Measurements from ENCODE around the gene SNX4. TPM values are rescaled to one million over a fixed set of nuclear protein-coding genes. Genes with fewer than 3 reads are reported as not detected.
"Not testable (repeated sequence)": the region's sequence is repeated elsewhere in the genome, so short reads cannot be mapped to it uniquely, and the experiment has no call there.

The SNX4 gene
- total RNA-seq: 10 to 100 TPM; 26.2 to 32.2 TPM

DNA sequence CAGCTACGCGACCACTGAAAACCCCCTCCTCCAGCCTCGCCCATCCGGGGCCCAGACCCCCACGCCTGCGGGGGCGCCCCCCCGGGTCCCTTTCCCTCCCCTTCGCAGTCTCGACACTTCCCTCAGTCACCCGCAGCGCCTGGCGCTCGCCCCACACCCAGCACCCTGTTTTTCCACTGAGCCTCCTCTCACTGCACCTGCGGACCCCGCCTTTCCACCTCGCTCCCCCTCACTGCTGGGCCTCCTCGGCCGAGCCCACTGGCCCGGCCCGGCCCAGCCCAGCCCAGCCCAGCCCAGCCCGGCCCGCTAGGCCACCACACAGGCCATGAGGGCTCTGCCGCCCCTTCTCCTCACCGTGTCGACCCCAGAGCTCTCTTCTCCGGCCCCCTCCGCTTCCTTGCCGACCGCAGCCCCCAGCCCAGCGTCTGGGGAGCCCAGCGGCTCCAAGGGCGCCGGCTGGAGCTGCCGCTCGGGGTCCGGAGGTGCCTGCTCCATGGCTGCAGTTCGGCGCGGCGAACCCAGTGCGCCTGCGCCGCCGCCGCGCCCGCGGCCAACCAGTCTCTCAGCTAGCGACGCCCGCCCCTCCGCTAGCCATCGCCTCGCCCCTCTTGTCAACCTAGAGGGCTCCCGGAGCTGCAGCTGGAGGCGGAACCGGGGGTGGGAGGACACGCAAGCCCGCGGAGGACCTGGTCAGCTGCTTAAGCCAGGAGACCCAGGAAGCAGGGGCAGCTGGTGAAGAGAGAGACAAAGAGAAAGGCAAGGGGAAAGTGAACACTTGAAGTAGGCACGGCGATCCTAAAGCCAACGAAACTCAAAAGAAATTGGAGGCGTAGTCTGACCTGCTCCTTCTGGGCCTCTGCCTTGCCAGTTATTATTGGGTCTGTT is at the start of gene SNX4:
Gene SNX4, minus strand, starts transcription at position 525 of the 885 bp plus-strand sequence. Its CDS starts 30 bp downstream, at position 495.
- peak within 1 kb of the TSS; percentile 84 to 98 for H3K27ac Mint-ChIP-seq
- DNase-seq (ENCODE audit: low spot score in 2 of 2) (peak; percentile 83 to 89), ATAC-seq (peak; percentile 98)
- peaks cover 0 to 33% of the 10 kb centered on the region in 2 donors for H3K36me3 Mint-ChIP-seq
- no peaks in the 10 kb centered on the region for H3K9me3 Mint-ChIP-seq

DNA sequence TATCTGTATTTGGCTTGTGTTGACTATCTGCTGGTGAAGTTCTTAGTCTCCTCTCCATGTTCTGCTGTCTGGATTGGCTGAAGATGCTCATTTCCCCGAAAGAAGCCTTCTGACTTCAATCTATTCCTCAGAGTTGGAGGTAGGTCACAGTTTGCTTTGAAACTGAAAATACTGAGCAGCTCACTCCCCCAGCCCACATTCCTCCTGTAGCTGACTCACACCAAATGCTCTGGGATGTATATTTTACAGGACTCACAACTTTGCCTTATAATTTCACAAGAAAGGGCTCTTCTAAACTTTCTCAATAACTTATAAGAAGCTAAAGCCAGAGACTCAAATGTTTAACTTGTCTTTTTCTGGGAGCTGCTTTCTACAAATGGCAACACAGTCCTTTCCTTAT is 36.3 kb upstream of the SNX4 start:
- peaks cover 14 to 15% of the 10 kb centered on the region in 2 donors for H3K36me3 Mint-ChIP-seq
- peak; percentile 47 to 57 for ATAC-seq
- H3K9me3 Mint-ChIP-seq: no peaks in the 10 kb centered on the region
- H3K27ac Mint-ChIP-seq: no peak overlapping the region
- DNase-seq (ENCODE audit: low spot score in 2 of 2): no peak

DNA sequence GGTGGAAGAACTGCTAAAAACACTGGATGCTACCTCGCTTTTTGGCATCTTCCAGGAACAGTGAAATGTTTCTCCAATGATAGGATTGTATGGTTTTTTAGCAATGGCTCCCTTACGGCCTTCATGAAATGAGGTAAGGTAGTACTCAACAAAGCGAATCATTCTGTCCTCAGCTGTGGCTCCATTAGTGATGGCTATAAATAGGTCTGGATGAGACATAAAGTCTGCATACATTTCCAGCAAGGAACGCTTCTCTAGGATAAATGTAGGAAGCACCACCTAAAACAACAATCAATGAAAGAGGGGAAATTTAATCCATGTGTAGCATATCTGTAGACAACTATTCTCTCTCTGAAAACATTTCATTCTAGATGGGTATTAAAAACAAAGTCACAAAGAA is 32.4 kb upstream of the SNX4 start:
- ATAC-seq (no peak), DNase-seq (ENCODE audit: low spot score in 2 of 2) (no peak)
- no peaks in the 10 kb centered on the region for H3K9me3 Mint-ChIP-seq
- H3K27ac Mint-ChIP-seq: peak overlapping the region in 1 of 2 donors; percentile 36
- peaks cover 10 to 17% of the 10 kb centered on the region in 2 donors for H3K36me3 Mint-ChIP-seq

DNA sequence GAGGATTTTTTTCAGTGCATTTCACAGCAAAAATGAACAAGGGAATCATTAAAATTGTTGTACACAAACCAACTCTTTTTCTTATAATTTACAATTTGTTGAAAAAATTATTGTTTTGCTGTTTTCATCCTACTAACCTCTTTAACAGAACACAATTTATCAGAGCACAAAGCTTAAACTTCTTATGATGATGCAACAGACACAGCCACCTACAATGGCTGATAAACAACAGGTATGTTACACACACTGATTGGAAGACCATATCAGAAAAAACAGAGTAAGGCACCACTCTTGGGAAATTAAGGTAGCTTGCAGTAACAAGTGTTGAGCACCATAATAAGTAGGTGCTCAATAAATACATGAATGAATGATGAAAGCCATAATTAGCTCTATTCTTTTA is 8.9 kb upstream of the SNX4 start:
- Mint-ChIP-seq H3K27ac (no peak overlapping the region), H3K9me3 (no peaks in the 10 kb centered on the region), H3K36me3 (peaks cover 0 to 6% of the 10 kb centered on the region in 2 donors)
- ATAC-seq: no peak
- no peak for DNase-seq (ENCODE audit: low spot score in 2 of 2)

DNA sequence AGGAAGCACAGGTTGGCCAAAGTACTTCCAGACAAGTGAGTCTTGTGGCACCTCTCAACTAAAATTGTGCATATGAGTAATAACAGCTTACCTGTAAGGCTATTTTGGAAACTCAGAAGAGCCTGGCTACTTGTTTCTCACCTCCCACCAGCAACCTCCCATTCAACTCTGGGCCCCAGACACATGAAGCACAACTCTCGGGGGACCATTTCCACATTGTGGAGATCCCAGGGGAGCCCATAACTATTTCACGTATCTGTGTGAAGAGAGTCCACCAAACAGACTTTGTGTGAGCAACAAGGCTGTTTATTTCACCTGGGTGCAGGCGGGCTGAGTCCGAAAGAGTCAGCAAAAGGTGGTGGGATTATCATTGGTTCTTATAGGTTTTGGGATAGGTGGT is 5.2 kb upstream of the SNX4 start:
- Mint-ChIP-seq H3K27ac (no peak overlapping the region), H3K36me3 (peaks cover 3 to 4% of the 10 kb centered on the region in 2 donors), H3K9me3 (no peaks in the 10 kb centered on the region)
- no peak for ATAC-seq
- DNase-seq (ENCODE audit: low spot score in 2 of 2): no peak

DNA sequence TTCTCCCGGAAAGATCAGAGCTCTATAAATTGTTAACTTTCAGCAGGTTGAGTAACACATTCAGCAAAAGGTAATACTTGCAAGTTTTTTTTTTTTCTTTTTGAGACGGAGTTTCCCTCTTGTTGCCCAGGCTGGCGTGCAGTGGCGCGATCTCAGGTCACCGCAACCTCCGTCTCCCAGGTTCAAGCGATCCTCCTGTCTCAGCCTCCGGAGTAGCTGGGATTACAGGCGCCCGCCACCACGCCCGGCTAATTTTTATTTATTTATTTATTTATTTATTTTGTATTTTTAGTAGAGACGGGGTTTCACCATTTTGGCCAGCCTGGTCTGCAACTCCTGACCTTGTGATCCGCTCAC is 539 bp upstream of the SNX4 start:
- not testable (repeated sequence) for DNase-seq (ENCODE audit: low spot score in 2 of 2); H3K9me3 Mint-ChIP-seq; ATAC-seq
- Mint-ChIP-seq H3K27ac (peak overlapping the region; percentile 84 to 98), H3K36me3 (peaks cover 0 to 27% of the 10 kb centered on the region in 2 donors)

DNA sequence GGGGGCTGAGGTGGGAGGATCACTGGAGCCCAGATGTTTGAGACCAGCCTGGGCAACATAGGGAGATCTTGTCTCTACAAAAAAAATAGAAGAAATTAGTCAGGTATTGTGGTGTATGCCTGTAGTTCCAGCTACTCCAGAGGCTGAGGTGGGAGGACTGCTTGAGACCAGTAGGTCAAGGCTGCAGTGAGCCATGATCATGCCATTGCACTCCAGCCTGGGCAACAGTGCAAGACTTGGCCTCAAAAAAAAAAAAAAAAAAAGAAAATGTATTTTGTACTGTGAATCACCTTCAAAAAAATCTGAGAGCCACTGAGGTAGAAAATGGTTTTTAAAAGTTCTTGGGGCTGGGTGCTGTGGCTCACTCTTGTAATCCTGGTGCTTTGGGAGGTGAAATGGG is 4.6 kb downstream of the SNX4 start:
- no peaks in the 10 kb centered on the region for H3K9me3 Mint-ChIP-seq
- H3K36me3 Mint-ChIP-seq: peaks cover 0 to 51% of the 10 kb centered on the region in 2 donors
- DNase-seq (ENCODE audit: low spot score in 2 of 2) (no peak), ATAC-seq (no peak)
- H3K27ac Mint-ChIP-seq: no peak overlapping the region

DNA sequence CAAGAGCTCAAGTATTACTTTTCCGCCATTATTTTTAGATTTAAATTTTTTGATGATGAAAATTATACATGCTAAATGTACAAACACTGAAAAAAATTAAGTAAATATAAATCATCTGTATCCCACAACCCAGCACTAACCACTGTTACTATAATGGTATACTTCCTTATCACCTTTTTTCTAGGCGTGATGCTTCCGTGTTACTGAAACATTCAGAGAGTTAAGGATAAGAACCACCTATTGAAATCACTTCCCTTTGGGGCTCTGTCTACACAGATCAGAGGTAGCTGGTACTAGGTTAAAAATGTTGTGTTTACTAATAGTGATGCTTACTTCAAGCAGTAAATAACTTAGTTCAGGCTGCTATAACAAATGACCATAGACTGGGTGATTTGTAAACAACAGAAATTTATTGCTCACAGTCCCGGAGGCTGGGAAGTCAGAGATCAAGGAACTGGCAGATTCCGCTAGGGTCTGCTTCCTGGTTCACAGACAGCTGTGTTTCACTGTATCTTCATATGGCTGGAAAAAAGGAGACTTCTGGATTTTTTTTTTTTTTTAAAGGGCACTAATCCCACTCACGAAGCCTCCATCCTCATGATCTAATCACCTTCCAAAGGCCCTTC is 6.4 kb downstream of the SNX4 start:
- Mint-ChIP-seq H3K27ac (no peak overlapping the region), H3K9me3 (no peaks in the 10 kb centered on the region), H3K36me3 (peaks cover 4 to 45% of the 10 kb centered on the region in 2 donors)
- ATAC-seq (no peak), DNase-seq (ENCODE audit: low spot score in 2 of 2) (no peak)

DNA sequence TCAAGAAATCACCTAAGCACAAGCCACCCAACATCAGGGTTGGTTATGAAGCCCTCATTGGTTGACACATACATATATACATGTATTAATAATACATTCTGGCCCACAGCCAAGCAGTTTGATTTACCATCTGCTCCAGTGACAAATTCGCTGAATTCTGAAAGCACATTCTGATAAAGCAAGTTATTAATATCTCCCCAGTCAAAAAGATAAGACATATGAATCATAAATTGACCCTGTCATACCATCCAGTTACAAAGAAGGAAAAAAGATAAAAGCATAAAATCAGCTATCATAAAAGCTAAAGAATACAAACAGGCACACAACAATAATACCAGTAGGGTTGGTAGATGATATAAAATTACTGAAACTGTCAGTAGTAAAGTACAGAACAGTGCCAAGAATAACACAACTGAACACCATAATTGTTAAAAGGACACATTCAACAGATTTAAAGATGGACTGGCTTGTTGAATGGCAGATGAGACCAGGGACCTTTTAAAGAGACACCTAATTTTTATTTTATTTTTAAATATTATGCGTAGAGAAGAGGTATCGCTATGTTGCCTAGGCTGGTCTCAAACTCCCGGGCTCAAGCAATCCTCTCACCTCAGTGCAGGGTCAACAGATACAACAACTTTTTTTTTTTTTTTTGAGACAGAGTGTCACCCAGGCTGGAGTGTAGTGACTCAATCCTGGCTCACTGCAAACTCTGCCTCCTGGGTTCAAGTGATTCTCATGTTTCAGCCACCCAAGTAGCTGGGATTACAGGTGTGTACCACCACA is 7.7 kb downstream of the SNX4 start:
- peak overlapping the region; percentile 1 to 80 for H3K27ac Mint-ChIP-seq
- H3K9me3 Mint-ChIP-seq: peaks cover 2% of the 10 kb centered on the region in 2 donors
- H3K36me3 Mint-ChIP-seq: peaks cover 8 to 57% of the 10 kb centered on the region in 2 donors
- ATAC-seq (peak; percentile 83 to 95), DNase-seq (ENCODE audit: low spot score in 2 of 2) (peak in 1 of 2 donors; percentile 67)

DNA sequence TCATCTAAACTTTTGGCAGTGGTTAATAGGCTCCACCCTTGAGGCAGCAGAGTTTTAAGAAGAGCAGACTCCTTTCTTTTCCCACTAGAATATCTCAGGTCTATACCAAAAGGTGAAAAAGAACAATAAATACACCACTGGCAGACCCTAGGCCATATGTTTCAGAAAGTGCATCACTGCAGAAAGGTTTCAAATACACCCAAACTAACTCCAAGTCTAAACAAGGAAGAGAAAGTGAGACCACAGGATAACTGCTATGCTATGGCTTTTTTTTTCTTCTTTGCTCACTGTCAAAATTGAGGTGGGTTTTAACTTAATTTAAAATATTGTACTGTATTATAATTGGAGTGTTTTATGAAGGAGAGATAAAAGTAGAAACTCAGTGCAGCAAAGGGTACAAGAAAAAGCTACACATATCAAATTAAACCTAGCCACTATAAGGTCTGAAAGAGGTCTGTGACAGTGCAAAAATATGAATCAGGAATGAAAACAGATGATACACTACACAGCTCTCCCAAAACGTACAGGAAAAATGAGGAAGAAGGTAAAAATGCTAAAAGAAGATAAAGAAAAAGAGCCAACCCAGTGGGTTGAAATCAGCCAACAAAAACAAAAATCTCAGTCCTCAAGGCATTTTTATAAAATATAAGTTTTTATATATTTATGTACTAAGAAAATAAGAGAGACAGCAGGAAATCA is 8.4 kb downstream of the SNX4 start:
- no peak for DNase-seq (ENCODE audit: low spot score in 2 of 2)
- Mint-ChIP-seq H3K27ac (peak overlapping the region; percentile 1 to 80), H3K9me3 (peaks cover 6% of the 10 kb centered on the region in 2 donors), H3K36me3 (peaks cover 13 to 61% of the 10 kb centered on the region in 2 donors)
- peak in 1 of 2 donors; percentile 17 for ATAC-seq

DNA sequence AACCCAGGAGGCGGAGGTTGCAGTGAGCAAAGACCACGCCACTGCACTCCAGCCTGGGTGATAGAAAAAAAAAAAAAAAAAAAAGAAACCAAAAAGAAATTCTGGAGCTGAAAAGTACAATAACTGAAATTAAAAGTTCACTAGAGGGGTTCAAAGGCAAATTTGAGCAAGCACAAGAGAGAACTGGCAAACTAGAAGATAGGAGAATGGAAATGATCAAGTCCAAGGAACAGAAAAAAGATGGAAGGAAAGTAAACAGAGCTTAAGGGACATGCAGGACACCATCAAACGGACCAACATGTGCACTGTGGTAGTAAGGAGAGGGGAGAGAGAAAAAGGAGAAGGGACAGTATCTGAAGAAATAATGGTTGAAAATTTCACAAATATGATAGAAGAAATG is 12.9 kb downstream of the SNX4 start:
- Mint-ChIP-seq H3K9me3 (peaks cover 6% of the 10 kb centered on the region in 2 donors), H3K36me3 (peaks cover 24 to 55% of the 10 kb centered on the region in 2 donors), H3K27ac (no peak overlapping the region)
- ATAC-seq (no peak), DNase-seq (ENCODE audit: low spot score in 2 of 2) (no peak)

DNA sequence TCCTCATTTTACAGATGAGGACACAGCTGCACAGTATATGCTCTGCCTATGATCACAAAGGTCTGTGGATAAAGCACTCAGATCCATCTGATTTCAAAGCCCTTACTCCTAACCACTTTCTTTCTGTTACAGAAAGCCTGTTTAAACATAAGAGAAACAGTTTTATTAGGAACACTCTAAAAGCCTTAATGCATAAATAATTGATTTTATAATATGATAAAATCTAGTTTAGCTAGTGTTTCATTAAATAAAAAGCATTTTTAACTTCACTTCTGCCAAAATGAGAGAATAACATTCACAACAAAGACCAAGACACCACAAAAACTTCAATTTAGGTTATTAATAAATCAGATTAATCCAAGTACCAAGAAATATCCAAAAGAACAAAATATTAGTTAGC is 21.4 kb downstream of the SNX4 start:
- H3K27ac Mint-ChIP-seq: no peak overlapping the region
- no peaks in the 10 kb centered on the region for H3K9me3 Mint-ChIP-seq
- no peak for ATAC-seq
- DNase-seq (ENCODE audit: low spot score in 2 of 2): no peak
- H3K36me3 Mint-ChIP-seq: peaks cover 5 to 10% of the 10 kb centered on the region in 2 donors

DNA sequence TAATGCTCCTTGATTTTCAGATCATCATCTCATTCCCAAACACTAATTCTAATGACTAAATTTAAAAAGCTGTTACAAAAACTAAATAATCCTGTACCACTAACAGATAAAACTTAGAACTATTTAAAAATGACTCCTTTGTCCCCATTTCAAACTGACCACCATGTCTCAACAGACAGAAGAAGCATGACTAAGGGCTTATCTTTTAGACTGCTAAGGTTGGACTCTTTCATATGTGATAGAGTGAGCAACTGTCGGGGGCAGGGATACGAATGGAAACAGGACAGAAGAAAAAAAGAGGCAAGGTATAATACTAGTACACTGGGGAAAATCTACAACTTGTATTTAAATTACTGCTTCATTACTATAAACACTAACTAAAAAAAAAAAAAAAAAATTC is 23.3 kb downstream of the SNX4 start:
- ATAC-seq: no peak
- H3K9me3 Mint-ChIP-seq: no peaks in the 10 kb centered on the region
- no peak for DNase-seq (ENCODE audit: low spot score in 2 of 2)
- no peak overlapping the region for H3K27ac Mint-ChIP-seq
- peaks cover 0 to 4% of the 10 kb centered on the region in 2 donors for H3K36me3 Mint-ChIP-seq

DNA sequence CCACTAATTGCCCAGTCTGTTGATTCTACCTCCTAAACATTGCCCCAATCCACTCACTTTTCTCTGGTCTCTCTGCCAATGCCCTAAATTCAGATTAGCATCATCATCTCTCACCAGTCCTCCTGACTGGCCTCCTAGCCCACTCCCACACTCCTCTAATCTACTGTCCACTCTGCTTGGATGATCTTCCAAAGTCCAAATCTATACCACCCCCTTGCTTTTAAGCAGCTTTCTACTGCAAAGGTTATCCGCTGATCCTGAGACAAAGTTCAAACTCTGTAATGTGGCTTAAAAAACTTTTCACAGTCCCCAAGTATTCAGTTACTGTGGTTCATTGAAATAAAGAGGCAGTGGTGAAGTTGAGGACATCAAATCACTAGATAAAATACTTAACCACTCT is 37.6 kb downstream of the SNX4 start:
- no peak for ATAC-seq
- DNase-seq (ENCODE audit: low spot score in 2 of 2): no peak
- H3K27ac Mint-ChIP-seq: no peak overlapping the region
- peaks cover 0 to 5% of the 10 kb centered on the region in 2 donors for H3K36me3 Mint-ChIP-seq
- no peaks in the 10 kb centered on the region for H3K9me3 Mint-ChIP-seq

DNA sequence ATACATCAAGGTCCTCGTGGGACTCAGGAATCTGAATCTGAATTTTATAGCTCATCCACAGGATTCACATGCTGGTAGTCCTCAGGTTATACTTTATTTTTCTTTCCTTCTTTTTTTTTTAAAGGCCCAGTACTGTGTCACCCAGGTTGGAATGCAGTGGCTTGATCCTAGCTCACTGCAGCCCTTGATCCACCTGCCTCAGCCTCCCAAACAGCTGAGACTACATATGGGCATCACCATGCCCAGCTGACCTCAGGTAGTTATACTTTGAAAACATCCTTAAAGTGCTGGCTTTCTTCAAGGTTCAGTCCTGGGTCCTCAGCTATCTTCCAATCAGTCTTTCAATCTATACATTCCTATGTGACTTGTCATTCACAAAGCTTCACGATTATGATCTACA is 38.2 kb downstream of the SNX4 start:
- Mint-ChIP-seq H3K9me3 (no peaks in the 10 kb centered on the region), H3K27ac (no peak overlapping the region), H3K36me3 (peaks cover 0 to 5% of the 10 kb centered on the region in 2 donors)
- DNase-seq (ENCODE audit: low spot score in 2 of 2) (no peak), ATAC-seq (no peak)

DNA sequence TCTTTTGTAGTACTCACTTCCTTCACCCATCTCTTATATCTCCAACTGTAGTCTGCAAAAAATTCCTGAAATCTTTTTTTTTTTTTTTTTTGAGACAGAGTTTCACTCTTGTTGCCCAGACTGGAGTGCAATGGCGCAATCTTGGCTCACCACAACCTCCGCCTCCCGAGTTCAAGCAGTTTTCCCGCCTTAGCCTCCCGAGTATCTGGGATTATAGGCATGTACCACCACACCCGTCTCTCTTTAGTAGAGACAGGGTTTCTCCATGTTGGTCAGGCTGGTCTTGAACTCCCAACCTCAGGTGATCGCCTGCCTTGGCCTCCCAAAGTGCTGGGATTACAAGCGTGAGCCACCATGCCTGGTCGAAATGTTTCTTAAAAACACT is 38.6 kb downstream of the SNX4 start:
- H3K27ac Mint-ChIP-seq; ATAC-seq; H3K9me3 Mint-ChIP-seq; H3K36me3 Mint-ChIP-seq; DNase-seq (ENCODE audit: low spot score in 2 of 2): not testable (repeated sequence)

All from activated naive CD4-positive, alpha-beta T cell treated with anti-CD3 and anti-CD28 coated beads, Interleukin-2, amount 50 U/mL, for 72 hours (primary cell).